H1 (cell line): ENCODE data around the gene YAP1. TPM values are rescaled to one million over a fixed set of nuclear protein-coding genes. Genes with fewer than 3 reads are reported as not detected.

Experiments
- ATF3 ChIP-seq: IDR thresholded peaks from 2 replicates; pipeline ENCODE4 v1.6.1; 2011; ENCODE audit warnings: low read depth, mild to moderate bottlenecking, low read length; ENCODE audit not compliant: insufficient read depth
- CBX8 ChIP-seq: fragments of 300-800, 300-1000 bp; sonication (generic); IDR thresholded peaks from 2 replicates; pipeline ENCODE4 v1.7.1; 2016; ENCODE audit warnings: low read depth, low read length, borderline replicate concordance
- CHD2 ChIP-seq: IDR thresholded peaks from 2 replicates; pipeline ENCODE4 v1.6.1; 2012; ENCODE audit warnings: low read length, improper control_type of control experiment
- CTBP2 ChIP-seq: IDR thresholded peaks from 2 replicates; pipeline ENCODE4 v1.7.0; 2011; ENCODE audit warnings: borderline replicate concordance, mild to moderate bottlenecking, moderate library complexity, mixed read lengths, low read length; ENCODE audit not compliant: insufficient read depth, insufficient read length
- NRF1 ChIP-seq: IDR thresholded peaks from 2 replicates; pipeline ENCODE4 v1.6.1; 2011; ENCODE audit warnings: mild to moderate bottlenecking, low read depth, low read length, improper control_type of control experiment
- RNF2 ChIP-seq: fragments of 200-900, 300-1000 bp; sonication (generic); IDR thresholded peaks from 2 replicates; pipeline ENCODE4 v1.7.1; 2016; ENCODE audit warnings: borderline replicate concordance, low read depth, mild to moderate bottlenecking, antibody characterized with exemption, low read length; ENCODE audit not compliant: poor library complexity, severe bottlenecking; ENCODE audit errors: missing control alignments
- TBP ChIP-seq: IDR thresholded peaks from 2 replicates; pipeline ENCODE4 v1.6.1; 2011; ENCODE audit warnings: low read depth, low read length, improper control_type of control experiment
- YY1 ChIP-seq: IDR thresholded peaks from 2 replicates; pipeline ENCODE4 v1.6.1; 2011; ENCODE audit warnings: low read depth, mild to moderate bottlenecking, low read length
- polyA plus RNA-seq, 7 experiments: library from polyadenylated mRNA; depleted of rRNA in 3 of 7; stranded (reverse) in 5 of 7; unstranded in 2 of 7; fragments of >200 nt in 5 of 7; fragments of 200-250 nt in 2 of 7; gene quantifications; 1 replicate in 5 of 7; 2 replicates in 1 of 7; 4 replicates in 1 of 7; pipeline versions ENCODE4 v1.2.1 to v1.2.3, GENCODE V29; 2011 to 2013; ENCODE audit warnings: missing spikeins in 2 of 7, mixed read lengths in 2 of 7
- total RNA-seq: library from RNA; stranded (reverse); fragmentation: NEBNext Ultra II Directional; extraction: Animal tissue kit (Norgen Biotek cat#: 25700); gene quantifications from 2 replicates; pipeline ENCODE4 v1.2.1, GENCODE V29; 2021

Gene YAP1
- total and polyA plus RNA-seq, 2 of the 8 experiments (the other 6 are each of a cell fraction or from before 2014, with no cell fraction given) = 62.0 to 108 TPM

- TF ChIP-seq NRF1 (no peak), CTBP2 (no peak), CHD2 (no peak), RNF2 (no peak), ATF3 (no peak), YY1 (no peak), CBX8 (no peak), TBP (no peak)
Observed at GRCh38 chr11:102237096-102237735, 127.0 kb downstream of the YAP1 start (continued).
